H1 (cell line): ENCODE data around the gene APBA2. TPM values are rescaled to one million over a fixed set of nuclear protein-coding genes. Genes with fewer than 3 reads are reported as not detected.
A peak's percentile ranks its signal among the peaks of the same experiment; 100 is the strongest.

Source experiments
- CTCF ChIA-PET: fragments of 300-600 bp; sonication (Branson Sonifier 250); formaldehyde crosslinking; loops from one replicate; lab custom pipeline; 2021; ENCODE audit not compliant: partially characterized antibody; lab: Charles Lee
- POLR2A ChIA-PET: fragments of 300-600 bp; sonication (Branson Sonifier 250); formaldehyde crosslinking; loops from one replicate; lab custom pipeline; 2021; ENCODE audit warnings: inconsistent platforms; ENCODE audit not compliant: partially characterized antibody; lab: Charles Lee
- DNase-seq, 2 experiments: peaks; one replicate each; pipeline versions ENCODE4 v3.0.0 to v3.0.0-alpha.2; 2010 to 2022; ENCODE audit warnings: low spot score in 2 of 2, low read depth in 1 of 2, mixed read lengths in 1 of 2
- FAIRE-seq: peaks from 2 replicates; lab custom pipeline; 2011; peaks lifted over from hg19 to GRCh38; lab: Jason Lieb, UNC
- H2AFZ ChIP-seq: 2 replicates; pipeline ENCODE4 v1.8.1; 2012; ENCODE audit warnings: low read length, inconsistent platforms
- H2AK5ac ChIP-seq: 2 replicates; pipeline ENCODE4 v1.6.1; 2013; ENCODE audit warnings: low read depth, low read length
- H2BK120ac ChIP-seq: replicated peaks from 2 replicates; pipeline ENCODE3; 2013; ENCODE audit warnings: low read depth, low read length, inconsistent platforms
- H2BK12ac ChIP-seq: 2 replicates; pipeline ENCODE4 v1.6.1; 2013; ENCODE audit warnings: low read depth, low read length
- H2BK15ac ChIP-seq: 2 replicates; pipeline ENCODE4 v1.6.1; 2013; ENCODE audit warnings: low read length
- H2BK20ac ChIP-seq: 2 replicates; pipeline ENCODE4 v1.6.1; 2013; ENCODE audit warnings: low read length
- H2BK5ac ChIP-seq: 2 replicates; pipeline ENCODE4 v1.6.1; 2013; ENCODE audit warnings: low read depth, low read length
- H3K14ac ChIP-seq: 2 replicates; pipeline ENCODE4 v1.6.1; 2013; ENCODE audit warnings: inconsistent platforms; ENCODE audit not compliant: insufficient read length
- H3K18ac ChIP-seq: 2 replicates; pipeline ENCODE4 v1.6.1; 2013; ENCODE audit warnings: low read length; ENCODE audit errors: extremely low read depth
- H3K23ac ChIP-seq: 2 replicates; pipeline ENCODE4 v1.6.1; 2013; ENCODE audit warnings: inconsistent platforms; ENCODE audit not compliant: insufficient read length
- H3K23me2 ChIP-seq: 2 replicates; pipeline ENCODE4 v1.6.1; 2013; ENCODE audit warnings: low read depth, low read length
- H3K27ac ChIP-seq: 2 replicates; pipeline ENCODE4 v1.6.1; 2011; ENCODE audit warnings: low read depth, low read length, inconsistent platforms
- H3K27me3 ChIP-seq, 4 experiments: replicated peaks in 1 of 4; 1 replicate in 1 of 4; 2 replicates in 3 of 4; pipeline versions ENCODE4 v1.6.1 to v1.8.1; 2011 to 2013; ENCODE audit warnings: low read length in 3 of 4, mild to moderate bottlenecking in 3 of 4, inconsistent platforms in 2 of 4, mixed read lengths in 2 of 4, moderate library complexity in 1 of 4; ENCODE audit not compliant: control insufficient read depth in 3 of 4, insufficient read depth in 3 of 4; ENCODE audit errors: extremely low read depth in 1 of 4
- H3K36me3 ChIP-seq, 4 experiments: 2 replicates each; pipeline versions ENCODE4 v1.6.1 to v1.8.1; 2011 to 2013; ENCODE audit warnings: mild to moderate bottlenecking in 4 of 4, low read length in 3 of 4, moderate library complexity in 2 of 4, control low read depth in 1 of 4, inconsistent platforms in 1 of 4; ENCODE audit not compliant: insufficient read depth in 4 of 4, control insufficient read depth in 2 of 4
- H3K4ac ChIP-seq: replicated peaks from 2 replicates; pipeline ENCODE3; 2013; ENCODE audit warnings: low read length, low read depth, mixed read lengths, inconsistent platforms; ENCODE audit not compliant: insufficient read length
- H3K4me1 ChIP-seq, 4 experiments: replicated peaks in 1 of 4; 1 replicate in 1 of 4; 2 replicates in 3 of 4; pipeline versions ENCODE4 v1.6.1 to v1.8.1; 2011 to 2013; ENCODE audit warnings: low read length in 3 of 4, inconsistent platforms in 2 of 4, mixed read lengths in 1 of 4; ENCODE audit not compliant: insufficient read depth in 4 of 4, control insufficient read depth in 3 of 4
- H3K4me2 ChIP-seq, 2 experiments: 2 replicates each; pipeline versions ENCODE4 v1.6.1 to v1.8.1; 2011 to 2013; ENCODE audit warnings: low read depth in 2 of 2, low read length in 2 of 2, control low read depth in 1 of 2, inconsistent platforms in 1 of 2, mild to moderate bottlenecking in 1 of 2; ENCODE audit not compliant: insufficient read depth in 1 of 2
- H3K4me3 ChIP-seq, 4 experiments: fragments of 200-600, 300-600 bp in 1 of 4; sonication (generic), shearing (Covaris generic), sonication (Bioruptor Twin) in 1 of 4; 2 replicates each; pipeline versions ENCODE4 v1.5.1 to v1.8.1; 2011 to 2016; ENCODE audit warnings: low read length in 4 of 4, low read depth in 3 of 4, control low read depth in 2 of 4, inconsistent platforms in 2 of 4, mild to moderate bottlenecking in 2 of 4, mixed read lengths in 1 of 4, moderate library complexity in 1 of 4; ENCODE audit not compliant: insufficient read depth in 2 of 4; ENCODE audit errors: extremely low read depth in 1 of 4
- H3K56ac ChIP-seq: replicated peaks from 2 replicates; pipeline ENCODE3; 2013; ENCODE audit warnings: low read depth, mild to moderate bottlenecking, mixed read lengths, low read length, inconsistent platforms; ENCODE audit not compliant: insufficient read length
- H3K79me1 ChIP-seq: 2 replicates; pipeline ENCODE4 v1.6.1; 2013; ENCODE audit warnings: low read depth, low read length, control low read depth
- H3K79me2 ChIP-seq, 2 experiments: 2 replicates each; pipeline versions ENCODE4 v1.6.1 to v1.8.1; 2012 to 2013; ENCODE audit warnings: low read length in 2 of 2, mild to moderate bottlenecking in 2 of 2, inconsistent platforms in 1 of 2; ENCODE audit not compliant: insufficient read depth in 2 of 2, control insufficient read depth in 1 of 2
- H3K9ac ChIP-seq, 4 experiments: replicated peaks in 1 of 4; 1 replicate in 1 of 4; 2 replicates in 3 of 4; pipeline versions ENCODE4 v1.6.1 to v1.8.1; 2011 to 2013; ENCODE audit warnings: low read depth in 3 of 4, low read length in 3 of 4, control low read depth in 2 of 4, mild to moderate bottlenecking in 2 of 4, moderate library complexity in 2 of 4, inconsistent platforms in 1 of 4; ENCODE audit errors: extremely low read depth in 1 of 4
- H3K9me3 ChIP-seq, 2 experiments: 2 replicates each; pipeline versions ENCODE4 v1.6.1 to v1.8.1; 2012 to 2013; ENCODE audit warnings: mild to moderate bottlenecking in 2 of 2, moderate library complexity in 2 of 2, control low read depth in 1 of 2, inconsistent platforms in 1 of 2, low read depth in 1 of 2, low read length in 1 of 2, mixed read lengths in 1 of 2; ENCODE audit not compliant: insufficient read depth in 2 of 2
- H4K20me1 ChIP-seq, 2 experiments: replicated peaks in 1 of 2; 2 replicates each; pipeline versions ENCODE3 to v1.8.1; 2011 to 2013; ENCODE audit warnings: inconsistent platforms in 2 of 2, low read length in 2 of 2, mild to moderate bottlenecking in 1 of 2; ENCODE audit not compliant: insufficient read depth in 2 of 2, control insufficient read depth in 1 of 2
- H4K5ac ChIP-seq: 2 replicates; pipeline ENCODE4 v1.6.1; 2013; ENCODE audit warnings: low read length, low read depth, mixed read lengths, inconsistent platforms; ENCODE audit not compliant: insufficient read length
- H4K8ac ChIP-seq: 2 replicates; pipeline ENCODE4 v1.8.0; 2013; ENCODE audit warnings: mild to moderate bottlenecking, moderate library complexity, low read length, inconsistent platforms; ENCODE audit not compliant: insufficient read depth; ENCODE audit errors: extremely low read depth
- H4K91ac ChIP-seq: replicated peaks from 2 replicates; pipeline ENCODE3; 2013; ENCODE audit warnings: low read length, mixed read lengths, inconsistent platforms; ENCODE audit not compliant: insufficient read length
- CBX8 ChIP-seq: fragments of 300-800, 300-1000 bp; sonication (generic); IDR thresholded peaks from 2 replicates; pipeline ENCODE4 v1.7.1; 2016; ENCODE audit warnings: low read depth, low read length, borderline replicate concordance
- MAX ChIP-seq: IDR thresholded peaks from 2 replicates; pipeline ENCODE4 v1.6.1; 2012; ENCODE audit warnings: inconsistent platforms
- NRF1 ChIP-seq: IDR thresholded peaks from 2 replicates; pipeline ENCODE4 v1.6.1; 2011; ENCODE audit warnings: mild to moderate bottlenecking, low read depth, low read length, improper control_type of control experiment
- POLR2AphosphoS5 ChIP-seq: IDR thresholded peaks from 2 replicates; pipeline ENCODE4 v1.6.1; 2011; ENCODE audit warnings: low read depth, low read length
- SP2 ChIP-seq: IDR thresholded peaks from 2 replicates; pipeline ENCODE4 v1.6.1; 2012; ENCODE audit warnings: mild to moderate bottlenecking, low read length, inconsistent platforms
- TCF12 ChIP-seq: IDR thresholded peaks from 2 replicates; pipeline ENCODE4 v1.6.1; 2011; ENCODE audit warnings: low read depth, mild to moderate bottlenecking, low read length
- WGBS, 2 experiments: shearing (Covaris generic) in 1 of 2; methylation state at CpG; one replicate each; pipeline versions ENCODE4 v1.1.6 to v1.1.7; 2013 to 2015; ENCODE audit warnings: low lambda C conversion rate in 2 of 2, mixed read lengths in 2 of 2, inconsistent platforms in 1 of 2, low coverage in 1 of 2, missing lambda C conversion rate in 1 of 2; ENCODE audit not compliant: insufficient replicate concordance in 2 of 2, insufficient coverage in 1 of 2, insufficient read length in 1 of 2; ENCODE audit errors: extremely low coverage in 1 of 2, missing lambda C conversion rate in 1 of 2; 5-methylcytosine and 5-hydroxymethylcytosine counted together
- polyA plus RNA-seq, 7 experiments: library from polyadenylated mRNA; depleted of rRNA in 3 of 7; stranded (reverse) in 5 of 7; unstranded in 2 of 7; fragments of >200 nt in 5 of 7; fragments of 200-250 nt in 2 of 7; gene quantifications; 1 replicate in 5 of 7; 2 replicates in 1 of 7; 4 replicates in 1 of 7; pipeline versions ENCODE4 v1.2.1 to v1.2.3, GENCODE V29; 2011 to 2013; ENCODE audit warnings: missing spikeins in 2 of 7, mixed read lengths in 2 of 7
- total RNA-seq: library from RNA; stranded (reverse); fragmentation: NEBNext Ultra II Directional; extraction: Animal tissue kit (Norgen Biotek cat#: 25700); gene quantifications from 2 replicates; pipeline ENCODE4 v1.2.1, GENCODE V29; 2021

Gene APBA2
- total and polyA plus RNA-seq, 2 of the 8 experiments (the other 6 are each of a cell fraction or from before 2014, with no cell fraction given) = 15.5 to 19.0 TPM

DNA sequence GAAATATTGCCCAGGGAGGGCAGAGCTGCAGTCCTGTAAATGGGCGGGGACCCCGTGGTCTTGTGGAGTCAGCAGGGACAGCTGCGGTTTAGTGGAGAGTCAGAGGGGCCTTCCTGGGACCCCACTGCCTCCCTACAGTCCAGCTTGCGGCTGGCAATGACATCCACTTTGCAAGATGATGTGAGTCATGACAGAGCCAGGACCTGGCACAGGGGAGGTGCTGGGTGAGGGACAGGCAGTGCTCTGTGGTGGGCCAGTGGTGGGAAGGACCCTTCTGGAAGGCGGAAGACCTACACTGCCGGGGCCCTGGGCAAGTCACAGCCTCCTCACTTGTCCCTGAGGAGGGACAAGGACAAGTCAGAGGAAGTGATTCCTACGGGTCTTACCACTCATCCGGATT is 17.8 kb downstream of the APBA2 start:
- Histone ChIP-seq H3K27ac (no peak overlapping the region), H3K36me3 (no peaks in the 10 kb centered on the region), H4K5ac (no peak overlapping the region)
- no peak for DNase-seq
- TF ChIP-seq SP2 (no peak), POLR2AphosphoS5 (no peak), CBX8 (no peak), TCF12 (no peak), NRF1 (no peak), MAX (no peak)
- TF ChIP-seq, all 59 proteins: peak for 0
- H3K9ac ChIP-seq = 0 out of 7 replicates have a peak overlapping the region, but pooled peaks of 1 of the 4 experiments have one; percentile 19
- H4K8ac ChIP-seq = no peak overlapping the region
- no peak overlapping the region for H2AK5ac ChIP-seq
- H2BK5ac ChIP-seq = no peak overlapping the region
- CTCF ChIA-PET = interaction anchor here (0.9 to 5.5 kb wide), 13 partner anchors 9 to 675 kb away, joined by 3 to 51 read pairs (median 7); partner anchors contain the start of gene APBA2
- H2BK12ac ChIP-seq = no peak overlapping the region
- no peak overlapping the region for H3K4me3 ChIP-seq
- H3K56ac ChIP-seq = no peak overlapping the region
- H3K23ac ChIP-seq = no peak overlapping the region
- FAIRE-seq = no peak
- no peaks in the 10 kb centered on the region for H3K23me2 ChIP-seq
- H3K27me3 ChIP-seq = no peaks in the 10 kb centered on the region
- H2BK20ac ChIP-seq = no peak overlapping the region
- H2BK15ac ChIP-seq = no peak overlapping the region
- no peak overlapping the region for H4K91ac ChIP-seq
- no peak overlapping the region for H2BK120ac ChIP-seq
- no peak overlapping the region for H3K4ac ChIP-seq
- POLR2A ChIA-PET = interaction anchor here (1.0 kb wide), 1 partner anchor 17 kb away, joined by 3 read pairs; no protein-coding TSS in a partner anchor
- H4K20me1 ChIP-seq = no peaks in the 10 kb centered on the region
- H3K14ac ChIP-seq = no peak overlapping the region
- H3K79me1 ChIP-seq = 0 out of 2 replicates have a peak, but pooled peaks cover 2% of the 10 kb centered on the region
- H2AFZ ChIP-seq = no peak overlapping the region
- H3K4me1 ChIP-seq = no peaks in the 10 kb centered on the region; a peak in 2 of 7 replicates
- peaks cover 0 to 3% of the 10 kb centered on the region in 2 experiments; a peak in 1 of 4 replicates for H3K9me3 ChIP-seq
- no peaks in the 10 kb centered on the region for H3K79me2 ChIP-seq
- H3K4me2 ChIP-seq = no peak overlapping the region
- 93% methylated on average over 8 of the region's 8 CpGs; no CpG with 5 or more reads in 1 of the 2 experiments for WGBS, 2 experiments
- H3K18ac ChIP-seq = no peak overlapping the region
